PFSK-1 (cell line): ENCODE measurements around the gene GPR62.

ENCODE experiments used
- FOXP2 ChIP-seq: optimal IDR thresholded peaks from 2 replicates; pipeline ENCODE3; 2011; ENCODE audit warnings: borderline replicate concordance, control low read depth, inconsistent platforms; ENCODE audit not compliant: insufficient read depth; ENCODE audit errors: extremely low read length, extremely low read depth
- POLR2AphosphoS5 ChIP-seq: IDR thresholded peaks from 2 replicates; pipeline ENCODE4 v1.6.1; 2012; ENCODE audit warnings: low read depth, mild to moderate bottlenecking, control low read depth, low read length, moderate library complexity
- SIN3A ChIP-seq: IDR thresholded peaks from 2 replicates; pipeline ENCODE4 v1.6.1; 2012; ENCODE audit warnings: mild to moderate bottlenecking, low read length, moderate library complexity, borderline replicate concordance; ENCODE audit not compliant: insufficient read depth
- TAF1 ChIP-seq: IDR thresholded peaks from 2 replicates; pipeline ENCODE4 v1.6.1; 2012; ENCODE audit warnings: low read length, control low read depth, borderline replicate concordance; ENCODE audit not compliant: insufficient read depth
- TF ChIP-seq, protein P1 (sequence below), 2 experiments: IDR thresholded peaks; 2 replicates each; pipeline versions ENCODE4 v1.6.1 to v1.8.0; 2011 to 2012; ENCODE audit warnings: low read depth in 2 of 2, low read length in 2 of 2, control low read depth in 1 of 2, inconsistent platforms in 1 of 2, mild to moderate bottlenecking in 1 of 2, moderate library complexity in 1 of 2; ENCODE audit not compliant: insufficient read depth in 1 of 2

Gene GPR62

DNA sequence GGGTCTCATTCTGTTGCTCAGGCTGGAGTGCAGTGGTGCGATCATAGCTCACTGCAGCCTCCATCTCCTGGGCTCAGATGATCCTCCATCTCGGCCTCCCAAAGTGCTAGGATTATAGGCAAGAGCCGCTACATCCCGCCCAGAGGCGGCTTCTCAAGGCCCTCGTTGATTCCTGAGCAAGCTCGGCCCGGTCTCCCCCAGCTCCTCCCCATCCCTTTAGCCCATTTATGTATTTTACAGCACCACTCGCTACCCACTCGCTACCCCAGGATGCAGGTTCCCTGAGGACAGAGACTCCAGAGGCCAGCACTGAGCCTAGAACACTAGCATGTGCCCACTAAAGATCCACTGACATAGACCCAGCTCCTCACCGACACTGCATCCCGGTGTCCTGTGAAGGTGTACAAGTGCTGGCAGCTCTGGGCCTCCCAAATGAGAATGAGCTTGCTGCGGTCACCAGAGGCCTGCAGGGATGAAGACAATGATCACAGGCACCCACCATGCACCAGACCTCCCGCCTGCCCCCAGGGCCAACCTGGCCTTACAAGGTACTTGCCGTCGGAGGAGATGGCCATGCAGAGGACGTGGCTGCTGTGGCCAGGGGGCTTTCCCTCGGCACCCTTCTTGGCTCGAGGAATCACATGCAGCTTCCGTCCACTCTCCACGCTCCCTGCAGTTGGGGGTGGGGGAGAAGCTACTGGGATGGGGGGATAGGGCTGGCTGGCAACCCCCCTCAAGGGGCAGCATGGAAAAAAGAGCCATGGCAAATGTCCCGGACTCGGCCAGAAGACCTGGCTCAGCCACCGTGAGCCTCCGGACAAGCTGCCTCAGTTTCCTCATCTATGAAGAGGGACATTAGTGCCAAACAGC, 19.1 kb upstream of the GPR62 start:
- no peak for TF ChIP-seq TAF1
- TF ChIP-seq, protein P1, sequence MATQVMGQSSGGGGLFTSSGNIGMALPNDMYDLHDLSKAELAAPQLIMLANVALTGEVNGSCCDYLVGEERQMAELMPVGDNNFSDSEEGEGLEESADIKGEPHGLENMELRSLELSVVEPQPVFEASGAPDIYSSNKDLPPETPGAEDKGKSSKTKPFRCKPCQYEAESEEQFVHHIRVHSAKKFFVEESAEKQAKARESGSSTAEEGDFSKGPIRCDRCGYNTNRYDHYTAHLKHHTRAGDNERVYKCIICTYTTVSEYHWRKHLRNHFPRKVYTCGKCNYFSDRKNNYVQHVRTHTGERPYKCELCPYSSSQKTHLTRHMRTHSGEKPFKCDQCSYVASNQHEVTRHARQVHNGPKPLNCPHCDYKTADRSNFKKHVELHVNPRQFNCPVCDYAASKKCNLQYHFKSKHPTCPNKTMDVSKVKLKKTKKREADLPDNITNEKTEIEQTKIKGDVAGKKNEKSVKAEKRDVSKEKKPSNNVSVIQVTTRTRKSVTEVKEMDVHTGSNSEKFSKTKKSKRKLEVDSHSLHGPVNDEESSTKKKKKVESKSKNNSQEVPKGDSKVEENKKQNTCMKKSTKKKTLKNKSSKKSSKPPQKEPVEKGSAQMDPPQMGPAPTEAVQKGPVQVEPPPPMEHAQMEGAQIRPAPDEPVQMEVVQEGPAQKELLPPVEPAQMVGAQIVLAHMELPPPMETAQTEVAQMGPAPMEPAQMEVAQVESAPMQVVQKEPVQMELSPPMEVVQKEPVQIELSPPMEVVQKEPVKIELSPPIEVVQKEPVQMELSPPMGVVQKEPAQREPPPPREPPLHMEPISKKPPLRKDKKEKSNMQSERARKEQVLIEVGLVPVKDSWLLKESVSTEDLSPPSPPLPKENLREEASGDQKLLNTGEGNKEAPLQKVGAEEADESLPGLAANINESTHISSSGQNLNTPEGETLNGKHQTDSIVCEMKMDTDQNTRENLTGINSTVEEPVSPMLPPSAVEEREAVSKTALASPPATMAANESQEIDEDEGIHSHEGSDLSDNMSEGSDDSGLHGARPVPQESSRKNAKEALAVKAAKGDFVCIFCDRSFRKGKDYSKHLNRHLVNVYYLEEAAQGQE (IDR thresholded peaks at IDR 0.05; ENCODE audit: insufficient read depth in 1 of 2, low read depth in 2 of 2, low read length in 2 of 2), result no peak
- TF ChIP-seq SIN3A, result no peak
- no peak for TF ChIP-seq POLR2AphosphoS5
- TF ChIP-seq FOXP2, result no peak

DNA sequence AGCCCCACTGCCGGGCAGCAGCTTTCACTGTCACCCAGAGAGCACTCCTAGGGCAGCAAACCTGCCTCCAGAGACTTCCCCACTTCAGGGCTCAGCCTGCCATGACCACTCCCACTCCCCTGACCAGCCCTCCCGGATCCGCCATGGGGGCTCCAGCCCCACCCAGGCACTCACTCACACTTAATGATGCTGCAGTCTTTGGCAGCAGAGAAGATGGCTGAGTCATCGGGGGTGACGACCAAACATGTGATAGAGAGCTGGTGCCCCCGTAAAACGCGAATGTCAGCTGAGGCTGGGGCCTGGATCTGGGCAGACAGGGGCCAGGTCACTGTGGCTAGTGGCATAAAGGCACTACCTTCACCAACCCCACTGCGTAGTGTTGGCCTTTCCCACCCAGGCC, 18.2 kb upstream of the GPR62 start:
- TF ChIP-seq, protein P1 (IDR thresholded peaks at IDR 0.05; ENCODE audit: insufficient read depth in 1 of 2, low read depth in 2 of 2, low read length in 2 of 2), result no peak
- TF ChIP-seq FOXP2 (no peak), SIN3A (no peak), TAF1 (no peak), POLR2AphosphoS5 (no peak)

DNA sequence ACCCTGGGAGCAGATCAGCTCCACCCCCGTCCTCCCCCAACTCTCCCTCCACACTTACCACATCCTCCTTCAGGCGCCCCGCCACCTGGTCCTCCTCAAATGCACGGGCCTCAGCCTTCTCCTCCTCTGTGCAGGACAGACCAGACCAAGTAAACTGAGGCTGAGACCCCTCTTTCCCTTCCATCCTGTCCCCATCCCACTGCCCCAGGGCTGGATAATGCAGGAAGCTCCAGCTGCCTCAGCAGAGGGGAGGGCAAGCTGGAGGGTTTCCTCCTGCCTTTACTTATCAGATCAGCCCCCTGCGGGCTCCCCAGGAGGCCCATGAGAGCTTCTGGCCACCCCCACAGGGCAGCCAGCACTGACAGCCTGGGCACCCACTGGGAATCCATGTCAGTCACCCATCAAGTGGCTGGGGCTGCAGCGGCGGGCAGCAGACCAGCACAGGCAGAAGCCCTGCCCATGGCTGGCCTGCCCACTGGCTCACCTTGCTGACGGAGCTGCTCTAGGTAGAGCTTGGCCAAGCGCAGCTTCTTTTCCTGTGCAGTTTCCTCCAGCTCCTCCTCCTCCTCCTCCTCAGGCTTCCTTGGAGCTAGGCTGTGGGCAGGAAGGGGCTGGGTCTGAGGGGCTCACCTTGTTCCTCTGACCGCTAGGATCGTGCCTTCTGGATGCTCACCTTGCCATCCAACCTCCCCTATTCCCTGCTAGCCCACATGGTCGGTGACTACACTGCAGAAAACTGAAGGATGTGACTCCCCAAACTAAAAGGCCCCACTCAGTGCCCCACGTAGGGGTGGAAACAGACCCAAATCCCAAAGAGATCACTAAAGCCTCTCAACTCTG, 17.4 kb upstream of the GPR62 start:
- TF ChIP-seq FOXP2 (no peak), TAF1 (no peak), SIN3A (no peak), POLR2AphosphoS5 (no peak)
- TF ChIP-seq, protein P1 (IDR thresholded peaks at IDR 0.05; ENCODE audit: insufficient read depth in 1 of 2, low read depth in 2 of 2, low read length in 2 of 2), result no peak

DNA sequence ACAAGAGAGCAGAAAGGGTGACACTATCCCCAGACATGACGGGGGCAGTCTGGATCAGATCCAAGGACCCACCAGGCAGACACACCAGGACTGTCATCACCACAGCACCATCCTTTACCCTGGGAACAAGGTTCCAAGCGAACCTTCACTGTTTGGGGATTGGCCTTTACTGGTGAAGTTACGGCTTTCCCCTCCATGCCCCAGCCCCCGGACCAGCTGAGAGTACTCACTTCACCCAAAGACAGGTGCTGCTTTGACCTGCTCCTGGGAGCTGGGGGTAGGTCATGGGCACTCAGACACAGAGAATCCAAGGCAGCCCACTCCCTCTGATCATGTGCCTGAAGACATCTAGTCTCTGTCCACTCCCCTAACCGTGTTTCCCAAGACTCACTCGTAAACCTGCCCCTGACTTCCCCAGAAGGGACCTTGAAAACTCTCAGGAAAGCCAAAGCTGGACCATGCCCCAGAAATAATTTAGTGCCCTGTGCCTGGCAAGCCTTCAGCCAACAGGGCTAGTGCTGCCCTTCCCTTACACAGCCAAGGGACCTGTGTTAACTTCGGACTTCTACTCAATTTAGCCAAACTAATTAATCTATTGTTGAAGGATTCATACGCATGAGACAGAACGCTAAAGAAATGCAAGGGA, 16.3 kb upstream of the GPR62 start:
- TF ChIP-seq, protein P1 (IDR thresholded peaks at IDR 0.05; ENCODE audit: insufficient read depth in 1 of 2, low read depth in 2 of 2, low read length in 2 of 2), result no peak
- TF ChIP-seq POLR2AphosphoS5, result no peak
- TF ChIP-seq FOXP2, result no peak
- no peak for TF ChIP-seq SIN3A
- no peak for TF ChIP-seq TAF1
